ENCODE data around the gene TSHZ2. TPM values are rescaled to one million over a fixed set of nuclear protein-coding genes. Genes with fewer than 3 reads are reported as not detected.
A peak's percentile ranks its signal among the peaks of the same experiment; 100 is the strongest.

TSHZ2 gene
- total RNA-seq, 1 experiment from 2014 or later, result 0.07 TPM

GRCh38 chr20:53162251-53162835, 190.2 kb downstream of the TSHZ2 start:
- Histone ChIP-seq H2BK12ac (ENCODE audit: insufficient read length, low read depth, low read length) (no peak overlapping the region), H2BK20ac (ENCODE audit: low read depth, low read length, poor library complexity, severe bottlenecking) (no peak overlapping the region), H3K27ac (ENCODE audit: insufficient read length, low read depth, low read length) (no peak overlapping the region), H4K20me1 (ENCODE audit: control insufficient read depth, insufficient read depth, insufficient read length) (no peaks in the 10 kb centered on the region), H3K23me2 (ENCODE audit: insufficient read length, low read depth, low read length, poor library complexity, severe bottlenecking) (no peaks in the 10 kb centered on the region), H2BK15ac (ENCODE audit: low read depth, low read length) (no peak overlapping the region), H3K56ac (ENCODE audit: insufficient read length, low read depth, low read length) (no peak overlapping the region), H3K4me1 (ENCODE audit: insufficient read depth, low read length) (peaks cover 2% of the 10 kb centered on the region; the same call in 1 of the 2 replicates), H4K91ac (ENCODE audit: insufficient read length, low read depth, low read length) (no peak overlapping the region), H3K18ac (ENCODE audit: insufficient read length, low read depth, low read length) (peak overlapping the region; percentile 70), H4K8ac (replicated peaks; ENCODE audit: insufficient read length, low read depth, low read length) (no peak overlapping the region), H3K4ac (ENCODE audit: low read depth, low read length) (no peak overlapping the region), H3T11ph (ENCODE audit: low read length) (no peak overlapping the region), H3K27me3 (ENCODE audit: insufficient read depth, low read length) (no peaks in the 10 kb centered on the region), H2AK5ac (ENCODE audit: insufficient read length, low read length) (no peak overlapping the region), H3K79me2 (ENCODE audit: insufficient read depth, low read length) (no peaks in the 10 kb centered on the region), H3K14ac (ENCODE audit: insufficient read depth, low read length) (no peak overlapping the region; the same call in 1 of the 2 replicates), H2AFZ (ENCODE audit: low read length) (peak overlapping the region; percentile 98), H3K9ac (ENCODE audit: extremely low read depth, insufficient read length, low read length) (no peak overlapping the region), H2BK120ac (ENCODE audit: low read depth, low read length, poor library complexity, severe bottlenecking) (no peak overlapping the region), H4K5ac (ENCODE audit: insufficient read length, low read depth, low read length) (no peak overlapping the region), H3K79me1 (ENCODE audit: insufficient read depth, low read depth, low read length, poor library complexity, severe bottlenecking) (no peaks in the 10 kb centered on the region), H3K23ac (ENCODE audit: insufficient read length, low read depth, low read length) (no peak overlapping the region), H2BK5ac (ENCODE audit: insufficient read length, low read length) (no peak overlapping the region), H3K4me2 (ENCODE audit: insufficient read depth, insufficient read length, low read length) (peak overlapping the region; percentile 27), H3K9me3 (ENCODE audit: control insufficient read depth, low read depth, low read length) (no peaks in the 10 kb centered on the region)
- H3K4me1 Mint-ChIP-seq, result peaks cover 18% of the 10 kb centered on the region in 2 experiments
- peak; percentile 77 for DNase-seq
- no peaks in the 10 kb centered on the region for H3K36me3 Mint-ChIP-seq (ENCODE audit: insufficient read depth in 1 of 3, low read depth in 3 of 3)
- peak overlapping the region; percentile 14 to 78 (median 68); a peak in 5 of 7 replicates for H3K27ac Mint-ChIP-seq
- H3K4me3 Mint-ChIP-seq, result peak overlapping the region; percentile 15 to 38; a peak in 3 of 5 replicates
- H3K9me3 Mint-ChIP-seq, result peaks cover 0 to 3% of the 10 kb centered on the region in 2 experiments; a peak in 2 of 5 replicates
- no CpG with 5 or more reads among the region's 13 CpGs for WGBS (ENCODE audit: extremely low coverage, insufficient read length, low lambda C conversion rate)
- peak; percentile 58; the same call in 2 of the 3 replicates for TF ChIP-seq CTCF (conservative IDR thresholded peaks at IDR 0.05)
- H3K27me3 Mint-ChIP-seq (ENCODE audit: low read depth), result no peaks in the 10 kb centered on the region

All from H9 (cell line).